Kidney epithelial cell (primary cell): ENCODE results near the gene FHOD1. TPM values are rescaled to one million over a fixed set of nuclear protein-coding genes. Genes with fewer than 3 reads are reported as not detected.

Experiments used
- DNase-seq: peaks from one replicate; pipeline ENCODE4 v3.0.0-alpha.2; 2010; ENCODE audit warnings: low read depth
- H3K27me3 ChIP-seq: 2 replicates; pipeline ENCODE4 v1.6.0; 2011; ENCODE audit warnings: low read length; ENCODE audit not compliant: control insufficient read depth, insufficient read depth
- H3K36me3 ChIP-seq: 2 replicates; pipeline ENCODE4 v1.5.1; 2011; ENCODE audit warnings: low read length; ENCODE audit not compliant: control insufficient read depth, insufficient read depth
- H3K4me3 ChIP-seq: 2 replicates; pipeline ENCODE4 v1.5.1; 2011; ENCODE audit warnings: low read depth, mild to moderate bottlenecking, control low read depth, low read length
- CTCF ChIP-seq: IDR thresholded peaks from 2 replicates; pipeline ENCODE4 v1.5.1; 2011; ENCODE audit warnings: mild to moderate bottlenecking, moderate library complexity, low read length, control low read depth, inconsistent platforms; ENCODE audit not compliant: insufficient read depth, poor library complexity, severe bottlenecking
- total RNA-seq: library from RNA; depleted of rRNA; stranded (reverse); fragments of >200 nt; gene quantifications from 2 replicates; pipeline ENCODE4 v1.2.3, GENCODE V29; 2015

Gene FHOD1
- total RNA-seq, 1 donor from 2014 or later: 3.8 TPM

GRCh38 chr16:67255553-67256221, 8.4 kb upstream of the FHOD1 start:
- TF ChIP-seq CTCF: no peak
- DNase-seq: no peak
- H3K36me3 ChIP-seq: no peaks in the 10 kb centered on the region
- H3K27me3 ChIP-seq: no peaks in the 10 kb centered on the region
- no peak overlapping the region for H3K4me3 ChIP-seq

- DNase-seq: no peak
- Histone ChIP-seq H3K36me3 (no peaks in the 10 kb centered on the region), H3K27me3 (peaks cover 3% of the 10 kb centered on the region), H3K4me3 (no peak overlapping the region)
- no peak for TF ChIP-seq CTCF
Measured at GRCh38 chr16:67254801-67255552, 7.7 kb upstream of the FHOD1 start.

- no peak for TF ChIP-seq CTCF
- no peak for DNase-seq
- no peaks in the 10 kb centered on the region for H3K36me3 ChIP-seq
Measured at GRCh38 chr16:67252609-67253497, 5.6 kb upstream of the FHOD1 start.

DNA sequence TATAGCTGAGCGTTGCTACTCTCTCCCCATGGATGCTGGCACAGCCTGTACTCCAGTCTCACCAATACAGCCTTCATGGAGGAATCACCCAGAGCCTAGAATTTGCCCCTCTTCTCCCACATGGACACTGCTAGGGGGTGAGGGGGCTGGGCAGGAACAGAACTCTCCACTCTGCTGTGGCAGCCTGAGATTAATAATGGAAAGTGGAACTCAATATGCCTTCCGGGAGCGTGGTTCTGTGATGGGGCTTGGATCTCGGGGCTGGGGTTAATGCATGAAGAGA, 2.7 kb upstream of the FHOD1 start:
- TF ChIP-seq CTCF: no peak
- Histone ChIP-seq H3K27me3 (peaks cover 14% of the 10 kb centered on the region), H3K36me3 (no peaks in the 10 kb centered on the region), H3K4me3 (no peak overlapping the region)
- DNase-seq: no peak

More at GRCh38 chr16:67252609-67253497, 5.6 kb upstream of the FHOD1 start:
- Histone ChIP-seq H3K27me3 (peaks cover 14% of the 10 kb centered on the region), H3K4me3 (no peak overlapping the region)

- peaks cover 14% of the 10 kb centered on the region for H3K27me3 ChIP-seq
- peak overlapping the region; percentile 35 for H3K4me3 ChIP-seq
- peak; percentile 0 for TF ChIP-seq CTCF
- no peak for DNase-seq
- no peaks in the 10 kb centered on the region for H3K36me3 ChIP-seq
Measured at GRCh38 chr16:67249178-67250044, 2.1 kb upstream of the FHOD1 start.
